Measurements from ENCODE around the gene NEDD9.

The NEDD9 gene

GRCh38 chr6:11208854-11209253 is 23.6 kb downstream of the NEDD9 start:
- TF ChIP-seq CTCF (IDR thresholded peaks at IDR 0.05; ENCODE audit: low read depth, low read length), result no peak
- DNase-seq (ENCODE audit: low read depth in 2 of 2), result peak in 1 of 2 donors; percentile 15
- H3K4me3 ChIP-seq (replicated peaks in 1 of 2; ENCODE audit: low read depth in 2 of 2, low read length in 2 of 2), result no peak overlapping the region

- no peak for TF ChIP-seq CTCF (IDR thresholded peaks at IDR 0.05; ENCODE audit: low read depth, low read length)
- DNase-seq (ENCODE audit: low read depth in 2 of 2), result peak in 1 of 2 donors; percentile 9
- H3K4me3 ChIP-seq (replicated peaks in 1 of 2; ENCODE audit: low read depth in 2 of 2, low read length in 2 of 2), result no peak overlapping the region
Observed at GRCh38 chr6:11208267-11208666, 24.2 kb downstream of the NEDD9 start.

GRCh38 chr6:11207199-11207968 is 25.1 kb downstream of the NEDD9 start:
- no peak for TF ChIP-seq CTCF (IDR thresholded peaks at IDR 0.05; ENCODE audit: low read depth, low read length)
- DNase-seq (ENCODE audit: low read depth in 2 of 2), result peak; percentile 99 to 100
- no peak overlapping the region for H3K4me3 ChIP-seq (replicated peaks in 1 of 2; ENCODE audit: low read depth in 2 of 2, low read length in 2 of 2)

GRCh38 chr6:11206576-11206975 is 25.9 kb downstream of the NEDD9 start:
- DNase-seq (ENCODE audit: low read depth in 2 of 2), result peak; percentile 46 to 53
- no peak for TF ChIP-seq CTCF (IDR thresholded peaks at IDR 0.05; ENCODE audit: low read depth, low read length)
- H3K4me3 ChIP-seq (replicated peaks in 1 of 2; ENCODE audit: low read depth in 2 of 2, low read length in 2 of 2), result no peak overlapping the region

GRCh38 chr6:11204794-11205366 is 27.6 kb downstream of the NEDD9 start:
- H3K4me3 ChIP-seq (replicated peaks in 1 of 2; ENCODE audit: low read depth in 2 of 2, low read length in 2 of 2), result no peak overlapping the region
- no peak for DNase-seq (ENCODE audit: low read depth in 2 of 2)
- no peak for TF ChIP-seq CTCF (IDR thresholded peaks at IDR 0.05; ENCODE audit: low read depth, low read length)

GRCh38 chr6:11204005-11204399 is 28.5 kb downstream of the NEDD9 start:
- no peak overlapping the region for H3K4me3 ChIP-seq (replicated peaks in 1 of 2; ENCODE audit: low read depth in 2 of 2, low read length in 2 of 2)
- TF ChIP-seq CTCF (IDR thresholded peaks at IDR 0.05; ENCODE audit: low read depth, low read length), result no peak
- DNase-seq (ENCODE audit: low read depth in 2 of 2), result no peak
